GF-D8 (cell line): ENCODE results near the gene FIP1L1.

Experiments used
- DNase-seq: peaks from one replicate; lab custom pipeline; 2025; lab: John Stamatoyannopoulos, UW

FIP1L1 gene

GRCh38 chr4:53476232-53477037, 99.0 kb downstream of the FIP1L1 start:
- DNase-seq, result no peak

- DNase-seq, result no peak
Observed at GRCh38 chr4:53477038-53477565, 99.7 kb downstream of the FIP1L1 start.

GRCh38 chr4:53477636-53478035, 100.2 kb downstream of the FIP1L1 start:
- no peak for DNase-seq

- DNase-seq, result no peak
Observed at GRCh38 chr4:53478671-53479456, 101.4 kb downstream of the FIP1L1 start.

GRCh38 chr4:53479736-53480525, 102.5 kb downstream of the FIP1L1 start:
- DNase-seq, result no peak

GRCh38 chr4:53480909-53481308, 103.5 kb downstream of the FIP1L1 start:
- DNase-seq, result no peak

- no peak for DNase-seq
Observed at GRCh38 chr4:53481586-53481985, 104.1 kb downstream of the FIP1L1 start.

- no peak for DNase-seq
Observed at GRCh38 chr4:53483250-53483649, 105.8 kb downstream of the FIP1L1 start.

- no peak for DNase-seq
Observed at GRCh38 chr4:53484911-53485657, 107.6 kb downstream of the FIP1L1 start.

- DNase-seq, result no peak
Observed at GRCh38 chr4:53485658-53486040, 108.2 kb downstream of the FIP1L1 start.

- no peak for DNase-seq
Observed at GRCh38 chr4:53487766-53488165, 110.3 kb downstream of the FIP1L1 start.

- no peak for DNase-seq
Observed at GRCh38 chr4:53489279-53489889, 111.9 kb downstream of the FIP1L1 start.

- no peak for DNase-seq
Observed at GRCh38 chr4:53490161-53490956, 112.9 kb downstream of the FIP1L1 start.

GRCh38 chr4:53490965-53491622, 113.7 kb downstream of the FIP1L1 start:
- no peak for DNase-seq

- no peak for DNase-seq
Observed at GRCh38 chr4:53494851-53495250, 117.4 kb downstream of the FIP1L1 start.

- no peak for DNase-seq
Observed at GRCh38 chr4:53497487-53498244, 120.2 kb downstream of the FIP1L1 start.

GRCh38 chr4:53498706-53499105, 121.3 kb downstream of the FIP1L1 start:
- no peak for DNase-seq

- DNase-seq, result no peak
Observed at GRCh38 chr4:53499791-53500190, 122.3 kb downstream of the FIP1L1 start.

- DNase-seq, result no peak
Observed at GRCh38 chr4:53500546-53500945, 123.1 kb downstream of the FIP1L1 start.
